Mesodermal cell (in vitro differentiated cells): Measurements from ENCODE around the gene NOTO.

Experiments
- H3K27ac ChIP-seq: 2 replicates; pipeline ENCODE4 v1.7.0; 2013; ENCODE audit warnings: mild to moderate bottlenecking, low read depth, low read length, moderate library complexity; ENCODE audit not compliant: severe bottlenecking
- H3K36me3 ChIP-seq: 2 replicates; pipeline ENCODE4 v1.7.1; 2013; ENCODE audit warnings: mild to moderate bottlenecking, low read length, moderate library complexity; ENCODE audit not compliant: control insufficient read depth, insufficient read depth
- H3K4me1 ChIP-seq: one replicate; pipeline ENCODE4 v1.7.1; 2013; ENCODE audit warnings: mild to moderate bottlenecking, low read length; ENCODE audit not compliant: insufficient read depth, control insufficient read depth, poor library complexity, severe bottlenecking
- H3K4me3 ChIP-seq: 2 replicates; pipeline ENCODE4 v1.7.0; 2013; ENCODE audit warnings: low read length, control low read depth, mild to moderate bottlenecking; ENCODE audit not compliant: insufficient read depth, poor library complexity, severe bottlenecking; ENCODE audit errors: extremely low read depth
- H3K9me3 ChIP-seq: 2 replicates; pipeline ENCODE4 v1.7.1; 2013; ENCODE audit warnings: mild to moderate bottlenecking, low read length, moderate library complexity; ENCODE audit not compliant: control insufficient read depth
- WGBS, 2 experiments: methylation state at CpG; one replicate each; pipeline ENCODE4 v1.1.5; 2013; ENCODE audit warnings: missing lambda C conversion rate in 2 of 2; ENCODE audit not compliant: insufficient coverage in 2 of 2; 5-methylcytosine and 5-hydroxymethylcytosine counted together

NOTO gene

DNA sequence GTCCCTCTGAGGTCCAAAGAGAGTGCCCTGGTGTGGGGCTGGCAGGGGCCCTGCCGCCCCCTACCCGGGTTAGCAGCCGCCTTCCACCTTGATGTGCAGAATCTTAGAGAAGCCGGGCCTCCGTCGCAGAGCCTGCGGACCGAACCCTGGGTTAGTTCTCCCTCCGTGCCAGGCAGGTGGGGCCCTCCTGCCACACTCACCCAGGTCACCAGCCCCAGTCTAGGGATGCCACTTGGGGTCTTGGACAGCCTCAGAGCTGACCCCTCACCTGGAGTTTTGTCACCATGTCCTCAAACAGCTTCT is 56.5 kb downstream of the NOTO start:
- H3K9me3 ChIP-seq = no peaks in the 10 kb centered on the region
- H3K4me3 ChIP-seq = no peak overlapping the region
- H3K27ac ChIP-seq = no peak overlapping the region
- no peaks in the 10 kb centered on the region for H3K4me1 ChIP-seq
- WGBS, 2 experiments = 93 to 96% methylated on average over 7 to 9 of the region's 9 CpGs
- peaks cover 15% of the 10 kb centered on the region for H3K36me3 ChIP-seq

GRCh38 chr2:73259276-73259675 is 56.9 kb downstream of the NOTO start:
- WGBS, 2 experiments = 86 to 93% methylated on average over 5 to 6 of the region's 8 CpGs
- Histone ChIP-seq H3K9me3 (no peaks in the 10 kb centered on the region), H3K4me1 (no peaks in the 10 kb centered on the region), H3K4me3 (no peak overlapping the region), H3K36me3 (peaks cover 11% of the 10 kb centered on the region), H3K27ac (no peak overlapping the region)

DNA sequence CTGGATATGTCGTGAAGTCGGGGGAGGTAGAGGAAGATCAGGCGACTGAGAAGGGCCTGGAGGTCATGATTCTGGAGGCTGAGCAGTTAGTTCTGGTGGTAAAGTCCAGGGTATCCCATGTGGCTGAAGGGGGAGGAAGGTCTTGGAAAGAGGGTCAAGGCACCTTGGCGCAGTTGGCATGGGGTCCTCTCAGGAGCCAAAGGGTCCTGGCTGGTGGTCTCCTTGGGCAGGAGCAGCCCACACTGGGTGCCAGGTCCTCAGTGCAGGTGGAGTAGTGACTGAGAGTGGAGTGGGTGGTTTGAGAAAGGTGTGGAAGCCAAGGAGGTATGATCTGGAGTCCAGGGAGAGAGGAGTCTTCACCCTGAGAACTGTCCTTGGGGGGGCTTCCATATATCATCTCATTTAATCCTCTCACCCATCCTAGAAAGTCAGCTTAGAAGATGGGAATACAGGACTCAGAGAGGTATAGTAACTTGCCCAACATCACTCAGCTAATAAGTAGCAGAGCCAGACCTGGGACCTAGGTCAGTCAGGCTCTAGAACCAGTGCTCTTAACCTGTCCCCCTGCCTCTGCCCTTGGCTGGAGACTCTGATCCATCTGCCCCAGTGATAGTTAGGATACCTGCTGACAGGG is 57.4 kb downstream of the NOTO start:
- 91 to 94% methylated on average over 4 of the region's 4 CpGs for WGBS, 2 experiments
- Histone ChIP-seq H3K4me1 (no peaks in the 10 kb centered on the region), H3K36me3 (peaks cover 5% of the 10 kb centered on the region), H3K4me3 (no peak overlapping the region), H3K9me3 (no peaks in the 10 kb centered on the region), H3K27ac (no peak overlapping the region)

DNA sequence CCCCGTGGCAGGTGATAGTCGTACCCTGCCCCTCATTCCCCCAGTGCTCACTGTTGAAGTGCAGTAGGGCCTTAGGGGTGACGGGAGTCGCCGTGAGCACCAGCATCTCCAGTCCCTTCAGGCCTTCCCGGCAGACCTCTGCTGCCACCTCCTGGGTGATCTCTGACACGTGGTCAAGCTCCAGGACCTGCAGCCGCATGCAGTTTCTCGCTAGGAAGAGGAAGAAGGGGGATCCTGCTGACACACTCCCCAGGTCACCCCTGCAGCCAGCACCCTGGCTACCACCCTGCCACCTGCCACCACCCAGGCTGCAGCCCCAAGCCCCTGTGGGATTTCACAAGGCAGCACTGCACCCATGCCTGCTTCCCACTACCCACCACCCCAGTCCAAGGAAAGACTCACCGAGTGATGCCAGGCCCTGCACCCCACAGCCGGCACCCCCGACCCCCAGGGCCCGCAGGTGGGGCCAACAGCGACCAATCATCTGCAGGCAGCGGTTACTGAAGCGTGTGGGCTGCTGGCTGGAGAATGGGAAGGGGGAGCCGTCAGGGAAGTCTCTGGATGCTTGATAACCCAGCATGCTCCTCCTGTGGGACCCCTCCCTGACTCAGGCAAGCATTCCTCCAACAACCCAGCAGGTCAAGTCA is 58.1 kb downstream of the NOTO start:
- H3K36me3 ChIP-seq = peaks cover 4% of the 10 kb centered on the region
- WGBS, 2 experiments = 28 to 41% methylated on average over 10 to 14 of the region's 17 CpGs
- H3K4me3 ChIP-seq = no peak overlapping the region
- H3K9me3 ChIP-seq = no peaks in the 10 kb centered on the region
- no peak overlapping the region for H3K27ac ChIP-seq
- H3K4me1 ChIP-seq = no peaks in the 10 kb centered on the region
